RWPE2 (cell line): ENCODE data around the gene MTUS2.

ENCODE experiments used
- ATAC-seq: fragments of 200-7000 bp; cut with Tn5 transposase; 3 replicates; pipeline ENCODE4 v1.9.1; 2021; ENCODE audit warnings: low read depth
- DNase-seq: peaks from one replicate; pipeline ENCODE4 v3.0.0-alpha.2; 2020; ENCODE audit warnings: low spot score
- H3K27ac ChIP-seq: fragments of 450-650 bp; 2 replicates; pipeline ENCODE4 v1.5.1; 2017; ENCODE audit warnings: mild to moderate bottlenecking; ENCODE audit not compliant: poor library complexity, severe bottlenecking
- H3K27me3 ChIP-seq: fragments of 250-450 bp; sonication (Bioruptor Pico); 2 replicates; pipeline ENCODE4 v1.5.1; 2021; ENCODE audit warnings: mild to moderate bottlenecking, moderate library complexity; ENCODE audit not compliant: insufficient read depth, poor library complexity, severe bottlenecking
- H3K36me3 ChIP-seq: fragments of 250-450 bp; sonication (Bioruptor Pico); 2 replicates; pipeline ENCODE4 v1.5.1; 2020; ENCODE audit warnings: low read depth, mild to moderate bottlenecking, moderate library complexity
- H3K4me1 ChIP-seq: fragments of 250-450 bp; sonication (Bioruptor Pico); 2 replicates; pipeline ENCODE4 v1.5.1; 2021; ENCODE audit warnings: mild to moderate bottlenecking, moderate library complexity; ENCODE audit not compliant: insufficient read depth, poor library complexity, severe bottlenecking
- H3K4me3 ChIP-seq: fragments of 250-450 bp; sonication (Bioruptor Pico); 2 replicates; pipeline ENCODE4 v1.5.1; 2021; ENCODE audit warnings: mild to moderate bottlenecking, moderate library complexity; ENCODE audit not compliant: severe bottlenecking
- H3K9me3 ChIP-seq: fragments of 250-450 bp; sonication (Bioruptor Pico); 2 replicates; pipeline ENCODE4 v1.5.1; 2021; ENCODE audit warnings: mild to moderate bottlenecking, moderate library complexity; ENCODE audit not compliant: severe bottlenecking
- CTCF ChIP-seq: fragments of 450-650 bp; IDR thresholded peaks from one replicate; pipeline ENCODE4 v1.5.1; 2017; ENCODE audit warnings: mild to moderate bottlenecking, moderate library complexity; ENCODE audit not compliant: poor library complexity, severe bottlenecking

MTUS2 gene

GRCh38 chr13:29524176-29524575 lies 704.0 kb downstream of the MTUS2 start:
- no peak for TF ChIP-seq CTCF
- no peak overlapping the region for H3K27ac ChIP-seq
- ATAC-seq (no peak), DNase-seq (no peak)
- H3K36me3 ChIP-seq = peaks cover 77% of the 10 kb centered on the region
- no peaks in the 10 kb centered on the region for H3K4me1 ChIP-seq
- no peak overlapping the region for H3K4me3 ChIP-seq
- H3K9me3 ChIP-seq = no peaks in the 10 kb centered on the region
- no peaks in the 10 kb centered on the region for H3K27me3 ChIP-seq

DNA sequence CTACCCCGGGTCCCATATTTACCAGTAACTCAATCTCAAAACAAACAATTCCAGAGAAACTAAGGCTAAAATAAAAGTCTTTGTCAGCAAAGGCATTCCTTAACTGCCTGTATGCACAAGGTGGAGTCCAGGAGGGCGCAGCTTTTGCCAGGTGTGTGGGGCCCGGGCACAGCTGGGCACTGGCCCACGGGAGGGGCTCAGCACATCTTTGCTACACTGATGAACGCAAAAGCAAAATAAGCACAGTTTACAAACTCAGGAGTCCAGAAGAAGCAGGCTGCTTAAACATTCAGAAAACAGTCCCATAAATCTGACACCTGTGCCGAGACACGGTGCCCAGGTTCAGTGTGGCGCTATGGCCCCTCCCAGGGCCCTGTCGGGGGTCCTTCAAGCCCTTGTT lies 704.5 kb downstream of the MTUS2 start:
- Histone ChIP-seq H3K27me3 (no peaks in the 10 kb centered on the region), H3K4me3 (no peak overlapping the region), H3K36me3 (peaks cover 77% of the 10 kb centered on the region), H3K4me1 (no peaks in the 10 kb centered on the region), H3K9me3 (no peaks in the 10 kb centered on the region), H3K27ac (no peak overlapping the region)
- TF ChIP-seq CTCF = no peak
- DNase-seq = no peak
- ATAC-seq = no peak

- H3K27me3 ChIP-seq = no peaks in the 10 kb centered on the region
- H3K27ac ChIP-seq = no peak overlapping the region
- peaks cover 77% of the 10 kb centered on the region for H3K36me3 ChIP-seq
- H3K4me1 ChIP-seq = no peaks in the 10 kb centered on the region
- TF ChIP-seq CTCF = no peak
- DNase-seq (no peak), ATAC-seq (no peak)
- H3K9me3 ChIP-seq = no peaks in the 10 kb centered on the region
- H3K4me3 ChIP-seq = no peak overlapping the region
Observed at GRCh38 chr13:29525757-29526156, 705.6 kb downstream of the MTUS2 start.

- ATAC-seq (no peak), DNase-seq (no peak)
- Histone ChIP-seq H3K9me3 (no peaks in the 10 kb centered on the region), H3K27me3 (no peaks in the 10 kb centered on the region), H3K27ac (no peak overlapping the region), H3K36me3 (peaks cover 77% of the 10 kb centered on the region), H3K4me3 (no peak overlapping the region), H3K4me1 (no peaks in the 10 kb centered on the region)
- no peak for TF ChIP-seq CTCF
Observed at GRCh38 chr13:29526741-29527140, 706.6 kb downstream of the MTUS2 start.

DNA sequence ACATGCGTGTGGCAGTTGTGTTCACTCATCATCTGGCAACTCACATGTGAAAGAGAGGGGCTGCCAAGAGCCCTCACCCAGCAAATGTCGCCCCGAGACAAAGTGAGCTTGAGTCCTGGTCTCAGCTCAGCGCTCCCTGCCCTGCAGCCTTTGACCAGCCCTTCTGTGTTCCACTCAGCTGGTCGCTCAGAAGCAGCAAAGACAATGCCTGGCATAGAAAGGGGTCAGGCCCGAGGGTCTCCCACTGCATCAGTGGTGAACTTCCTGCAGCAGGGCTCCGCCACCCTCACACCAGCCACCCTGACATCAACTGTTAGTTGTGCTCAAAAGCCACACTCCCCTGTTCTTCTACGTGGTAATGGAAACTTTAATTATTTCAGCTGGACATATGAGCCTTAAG lies 707.4 kb downstream of the MTUS2 start:
- TF ChIP-seq CTCF = no peak
- Histone ChIP-seq H3K9me3 (no peaks in the 10 kb centered on the region), H3K27me3 (no peaks in the 10 kb centered on the region), H3K4me1 (no peaks in the 10 kb centered on the region), H3K4me3 (no peak overlapping the region), H3K27ac (no peak overlapping the region), H3K36me3 (peaks cover 77% of the 10 kb centered on the region)
- ATAC-seq = no peak
- no peak for DNase-seq
